Calu3 (cell line): ENCODE data around the gene PTPRN2. TPM values are rescaled to one million over a fixed set of nuclear protein-coding genes. Genes with fewer than 3 reads are reported as not detected.

ENCODE experiments used
- BruUV-seq: library from RNA; stranded (reverse); fragments of 400-500 nt; replicated peaks from 2 replicates; lab custom pipeline; 2021; lab: Mats Ljungman, UMichigan
- CTCF ChIA-PET: fragments of 300-600 bp; sonication (Branson Sonifier 250); formaldehyde crosslinking; loops from one replicate; lab custom pipeline; 2022; ENCODE audit warnings: antibody characterized with exemption; lab: Charles Lee
- DNase-seq: peaks from one replicate; pipeline ENCODE4 v3.0.0; 2022
- H3K27ac Mint-ChIP-seq: one replicate; pipeline ENCODE4 v1.8.0; 2022; ENCODE audit warnings: mixed read lengths; ENCODE audit not compliant: unreplicated experiment
- H3K27me3 Mint-ChIP-seq: one replicate; pipeline ENCODE4 v1.8.0; 2022; ENCODE audit warnings: mixed read lengths; ENCODE audit not compliant: unreplicated experiment
- H3K36me3 Mint-ChIP-seq: one replicate; pipeline ENCODE4 v1.8.0; 2022; ENCODE audit warnings: mild to moderate bottlenecking, moderate library complexity, mixed read lengths; ENCODE audit not compliant: insufficient read depth, unreplicated experiment
- H3K4me1 Mint-ChIP-seq: one replicate; pipeline ENCODE4 v1.8.0; 2022; ENCODE audit warnings: mild to moderate bottlenecking, low read depth, mixed read lengths; ENCODE audit not compliant: unreplicated experiment
- H3K4me3 Mint-ChIP-seq: one replicate; pipeline ENCODE4 v1.8.0; 2022; ENCODE audit warnings: mild to moderate bottlenecking, low read depth, moderate library complexity, mixed read lengths; ENCODE audit not compliant: unreplicated experiment
- H3K9me3 Mint-ChIP-seq: one replicate; pipeline ENCODE4 v1.8.0; 2022; ENCODE audit warnings: low read depth, mixed read lengths; ENCODE audit not compliant: unreplicated experiment
- CTCF ChIP-seq: fragments of 200-600 bp; IDR thresholded peaks from one replicate; pipeline ENCODE4 v1.8.0; 2022; ENCODE audit warnings: antibody characterized with exemption; ENCODE audit not compliant: unreplicated experiment
- intact Hi-C: fragments of 100-400 bp; cut with micrococcal nuclease; formaldehyde crosslinking; loops from one replicate; pipeline ENCODE4 v1.10.0; 2022; ENCODE audit not compliant: unreplicated experiment
- total RNA-seq: library from RNA; stranded (reverse); gene quantifications from 2 replicates; pipeline ENCODE4 v1.2.3, GENCODE V29; 2022

The PTPRN2 gene
- total RNA-seq, 1 experiment from 2014 or later, result 2.0 TPM

DNA sequence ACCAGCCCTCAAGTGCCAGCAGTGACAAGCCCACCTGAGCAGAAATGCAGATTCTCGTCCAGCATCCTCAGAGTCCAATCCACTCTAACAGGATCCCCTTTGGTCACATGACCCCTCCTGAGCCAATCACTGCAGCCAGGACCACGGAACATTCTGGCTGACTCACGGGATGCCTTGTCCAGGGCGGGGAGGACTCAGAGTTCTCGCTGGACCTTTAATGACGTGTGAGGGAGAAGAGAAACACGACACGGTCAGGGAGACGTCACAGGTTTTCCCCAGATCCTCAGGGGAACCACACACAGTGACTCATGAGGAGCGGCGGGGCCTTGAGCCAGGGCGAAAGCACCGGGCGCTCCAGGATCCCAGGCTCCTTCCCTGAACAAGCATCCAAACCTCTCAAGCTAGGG, 155.7 kb downstream of the PTPRN2 start:
- Mint-ChIP-seq H3K27ac (peak overlapping the region; percentile 93), H3K36me3 (peaks cover 13% of the 10 kb centered on the region), H3K4me1 (peaks cover 21% of the 10 kb centered on the region), H3K9me3 (no peaks in the 10 kb centered on the region), H3K4me3 (peak overlapping the region; percentile 57), H3K27me3 (no peaks in the 10 kb centered on the region)
- intact Hi-C loops, result loop anchor here (10.0 kb wide), 1 partner anchor 153 kb away; the partner anchor contains the start of gene PTPRN2
- TF ChIP-seq CTCF, result no peak
- CTCF ChIA-PET, result no interaction called here
- no TSS peak for BruUV-seq
- DNase-seq, result peak; percentile 84

DNA sequence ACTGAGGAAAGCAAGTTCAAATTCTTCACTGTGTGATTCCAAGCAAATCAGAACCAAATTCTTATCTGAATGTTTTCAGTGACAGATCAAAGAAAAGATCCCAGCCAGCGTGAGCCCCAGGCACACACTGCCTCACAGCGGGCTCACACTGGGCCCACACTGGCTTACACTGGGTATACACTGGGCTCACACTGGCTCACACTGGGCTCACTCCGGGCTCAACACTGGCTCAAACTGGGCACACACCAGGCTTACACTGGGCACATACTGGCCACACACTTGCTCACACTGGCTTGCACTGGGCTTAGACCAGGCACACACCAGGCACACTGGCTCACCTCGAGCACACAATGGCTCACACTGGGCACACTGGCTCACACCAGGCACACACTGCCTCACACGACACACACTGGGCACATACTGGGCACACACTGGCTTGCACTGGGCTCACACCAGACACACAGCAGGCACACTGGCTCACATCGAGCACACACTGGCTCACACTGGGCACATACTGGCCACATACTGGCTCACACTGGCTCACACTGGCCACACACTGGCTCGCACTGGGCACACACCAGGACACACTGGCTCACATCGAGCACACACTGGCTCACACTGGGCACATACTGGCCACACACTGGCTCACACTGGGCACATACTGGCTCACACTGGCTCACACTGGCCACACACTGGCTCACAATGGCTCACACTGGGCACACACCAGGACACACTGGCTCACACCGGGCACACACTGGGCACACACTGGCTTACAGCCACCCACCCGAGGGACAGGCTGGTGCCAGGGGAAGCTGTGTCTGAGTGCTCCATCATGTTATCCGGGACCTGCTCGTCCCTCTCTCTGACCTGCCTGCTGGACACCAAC, 156.3 kb downstream of the PTPRN2 start:
- CTCF ChIA-PET, result no interaction called here
- H3K27ac Mint-ChIP-seq, result peak overlapping the region; percentile 93
- intact Hi-C loops, result loop anchor here (10.0 kb wide), 1 partner anchor 154 kb away; the partner anchor contains the start of gene PTPRN2
- peak overlapping the region; percentile 57 for H3K4me3 Mint-ChIP-seq
- H3K36me3 Mint-ChIP-seq, result peaks cover 13% of the 10 kb centered on the region
- no TSS peak for BruUV-seq
- peaks cover 21% of the 10 kb centered on the region for H3K4me1 Mint-ChIP-seq
- no peak for DNase-seq
- H3K27me3 Mint-ChIP-seq, result no peaks in the 10 kb centered on the region
- no peak for TF ChIP-seq CTCF
- no peaks in the 10 kb centered on the region for H3K9me3 Mint-ChIP-seq

DNA sequence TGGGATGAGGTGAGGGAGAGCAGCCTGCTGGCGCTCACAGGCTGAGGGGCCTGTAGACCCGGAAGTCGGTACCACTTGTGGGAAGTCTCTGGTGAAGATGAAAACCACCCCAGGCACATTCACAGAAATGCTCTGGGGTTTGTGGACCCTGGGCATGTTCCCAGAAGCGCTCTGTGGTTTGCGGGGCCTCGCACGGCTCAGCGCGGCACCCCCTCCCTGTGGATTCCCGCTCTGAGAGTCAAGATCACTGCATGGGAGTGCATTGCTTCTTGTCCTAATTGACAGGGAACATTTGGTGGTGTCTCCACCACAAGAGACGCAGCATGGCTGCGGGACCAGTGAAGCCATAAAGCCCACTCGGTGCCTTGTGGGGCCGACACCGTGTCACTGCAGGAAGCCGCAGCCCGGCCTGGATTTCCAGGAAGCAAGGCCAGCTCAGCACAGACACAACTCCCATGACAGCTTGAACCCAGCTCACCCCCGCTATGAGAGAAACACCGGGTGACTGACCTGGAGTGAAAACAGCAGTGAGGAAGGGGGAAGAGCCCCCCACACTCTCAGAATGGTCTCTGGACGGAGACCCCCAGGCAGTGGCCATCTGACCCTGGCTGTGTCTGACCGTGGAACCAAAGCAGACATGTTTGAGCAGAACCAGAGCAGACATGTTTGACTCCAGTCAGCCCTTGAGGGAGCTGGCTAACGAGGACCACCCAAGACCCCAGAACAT, 157.2 kb downstream of the PTPRN2 start:
- CTCF ChIA-PET, result no interaction called here
- Mint-ChIP-seq H3K36me3 (peaks cover 13% of the 10 kb centered on the region), H3K27ac (no peak overlapping the region), H3K4me1 (peaks cover 21% of the 10 kb centered on the region), H3K9me3 (no peaks in the 10 kb centered on the region), H3K4me3 (no peak overlapping the region), H3K27me3 (no peaks in the 10 kb centered on the region)
- no peak for DNase-seq
- intact Hi-C loops, result loop anchor here (10.0 kb wide), 1 partner anchor 154 kb away; the partner anchor contains the start of gene PTPRN2
- no TSS peak for BruUV-seq
- TF ChIP-seq CTCF, result no peak

GRCh38 chr7:158428837-158429753, 158.5 kb downstream of the PTPRN2 start:
- Mint-ChIP-seq H3K4me3 (no peak overlapping the region), H3K27me3 (no peaks in the 10 kb centered on the region), H3K36me3 (peaks cover 13% of the 10 kb centered on the region), H3K4me1 (peaks cover 21% of the 10 kb centered on the region), H3K27ac (no peak overlapping the region), H3K9me3 (no peaks in the 10 kb centered on the region)
- no TSS peak for BruUV-seq
- no peak for TF ChIP-seq CTCF
- intact Hi-C loops, result no loop called here
- CTCF ChIA-PET, result no interaction called here
- DNase-seq, result no peak
